ENCODE results near the gene RANBP3.

DNA sequence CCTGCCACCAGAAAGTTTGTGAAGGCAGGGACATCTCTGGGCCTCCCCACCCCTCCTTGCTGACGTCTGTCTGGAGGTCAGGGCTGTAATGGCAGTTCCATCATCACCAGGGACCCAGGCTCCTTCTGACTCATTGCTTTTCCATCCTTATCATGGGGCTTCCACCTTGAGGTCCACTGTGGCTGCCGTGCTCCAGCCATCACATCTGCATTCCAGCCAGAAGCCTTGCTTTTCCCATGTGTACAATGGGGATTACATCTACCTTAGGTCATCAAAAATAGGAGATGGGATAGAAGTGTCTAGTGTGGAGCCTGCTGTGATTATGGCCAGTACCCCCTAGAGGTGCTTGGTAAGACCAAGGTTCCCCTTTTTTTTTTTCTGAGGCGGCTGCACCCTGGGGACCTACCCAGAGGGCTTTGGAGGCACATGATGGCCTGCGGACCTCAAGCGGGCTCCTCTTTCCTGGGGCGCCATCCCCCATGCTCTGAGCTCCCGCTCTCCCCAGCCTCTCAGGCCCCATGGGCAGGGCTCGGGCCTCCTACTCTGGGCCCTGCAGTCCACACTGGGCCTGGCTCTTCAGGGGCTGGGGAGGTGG lies 13.4 kb upstream of the RANBP3 start:
- TF ChIP-seq SNAI2 (CRISPR knock-in tag; IDR thresholded peaks at IDR 0.05) (no peak), BACH2 (CRISPR knock-in tag; IDR thresholded peaks at IDR 0.05; ENCODE audit: borderline replicate concordance) (no peak), ZFP3 (CRISPR knock-in tag; IDR thresholded peaks at IDR 0.05) (no peak), PATZ1 (CRISPR knock-in tag; IDR thresholded peaks at IDR 0.05; ENCODE audit: borderline replicate concordance) (no peak), OSR1 (CRISPR knock-in tag; IDR thresholded peaks at IDR 0.05) (no peak), CREB5 (CRISPR knock-in tag; IDR thresholded peaks at IDR 0.05; ENCODE audit: low read depth) (no peak), TOX (CRISPR knock-in tag; IDR thresholded peaks at IDR 0.05; ENCODE audit: borderline replicate concordance) (no peak), ESRRG (CRISPR knock-in tag; IDR thresholded peaks at IDR 0.05) (no peak)
- TF ChIP-seq, protein P1, sequence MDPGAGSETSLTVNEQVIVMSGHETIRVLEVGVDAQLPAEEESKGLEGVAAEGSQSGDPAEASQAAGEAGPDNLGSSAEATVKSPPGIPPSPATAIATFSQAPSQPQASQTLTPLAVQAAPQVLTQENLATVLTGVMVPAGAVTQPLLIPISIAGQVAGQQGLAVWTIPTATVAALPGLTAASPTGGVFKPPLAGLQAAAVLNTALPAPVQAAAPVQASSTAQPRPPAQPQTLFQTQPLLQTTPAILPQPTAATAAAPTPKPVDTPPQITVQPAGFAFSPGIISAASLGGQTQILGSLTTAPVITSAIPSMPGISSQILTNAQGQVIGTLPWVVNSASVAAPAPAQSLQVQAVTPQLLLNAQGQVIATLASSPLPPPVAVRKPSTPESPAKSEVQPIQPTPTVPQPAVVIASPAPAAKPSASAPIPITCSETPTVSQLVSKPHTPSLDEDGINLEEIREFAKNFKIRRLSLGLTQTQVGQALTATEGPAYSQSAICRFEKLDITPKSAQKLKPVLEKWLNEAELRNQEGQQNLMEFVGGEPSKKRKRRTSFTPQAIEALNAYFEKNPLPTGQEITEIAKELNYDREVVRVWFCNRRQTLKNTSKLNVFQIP (CRISPR knock-in tag; IDR thresholded peaks at IDR 0.05; ENCODE audit: borderline replicate concordance, low read depth): no peak

Measured in SK-N-SH treated with all-trans-retinoic acid at 6 μM for 48 hours (cell line).